NB4 (cell line): ENCODE results near the gene CBX3.

Source experiments
- MAX ChIP-seq: IDR thresholded peaks from 2 replicates; pipeline ENCODE4 v1.6.1; 2011; ENCODE audit warnings: low read depth, low read length
- POLR2A ChIP-seq: IDR thresholded peaks from 2 replicates; pipeline ENCODE4 v1.6.1; 2011; ENCODE audit warnings: mild to moderate bottlenecking; ENCODE audit not compliant: insufficient read length; ENCODE audit errors: extremely low read depth
- TF ChIP-seq, protein P1 (sequence below): IDR thresholded peaks from one replicate; pipeline ENCODE4 v1.5.1; 2012; ENCODE audit warnings: low read depth, low read length

GRCh38 chr7:26160896-26161295, 40.6 kb upstream of the CBX3 start:
- TF ChIP-seq, protein P1, sequence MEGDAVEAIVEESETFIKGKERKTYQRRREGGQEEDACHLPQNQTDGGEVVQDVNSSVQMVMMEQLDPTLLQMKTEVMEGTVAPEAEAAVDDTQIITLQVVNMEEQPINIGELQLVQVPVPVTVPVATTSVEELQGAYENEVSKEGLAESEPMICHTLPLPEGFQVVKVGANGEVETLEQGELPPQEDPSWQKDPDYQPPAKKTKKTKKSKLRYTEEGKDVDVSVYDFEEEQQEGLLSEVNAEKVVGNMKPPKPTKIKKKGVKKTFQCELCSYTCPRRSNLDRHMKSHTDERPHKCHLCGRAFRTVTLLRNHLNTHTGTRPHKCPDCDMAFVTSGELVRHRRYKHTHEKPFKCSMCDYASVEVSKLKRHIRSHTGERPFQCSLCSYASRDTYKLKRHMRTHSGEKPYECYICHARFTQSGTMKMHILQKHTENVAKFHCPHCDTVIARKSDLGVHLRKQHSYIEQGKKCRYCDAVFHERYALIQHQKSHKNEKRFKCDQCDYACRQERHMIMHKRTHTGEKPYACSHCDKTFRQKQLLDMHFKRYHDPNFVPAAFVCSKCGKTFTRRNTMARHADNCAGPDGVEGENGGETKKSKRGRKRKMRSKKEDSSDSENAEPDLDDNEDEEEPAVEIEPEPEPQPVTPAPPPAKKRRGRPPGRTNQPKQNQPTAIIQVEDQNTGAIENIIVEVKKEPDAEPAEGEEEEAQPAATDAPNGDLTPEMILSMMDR, result no peak
- no peak for TF ChIP-seq POLR2A
- TF ChIP-seq MAX, result no peak
